ENCODE measurements around the gene DISP2.

DISP2 gene

DNA sequence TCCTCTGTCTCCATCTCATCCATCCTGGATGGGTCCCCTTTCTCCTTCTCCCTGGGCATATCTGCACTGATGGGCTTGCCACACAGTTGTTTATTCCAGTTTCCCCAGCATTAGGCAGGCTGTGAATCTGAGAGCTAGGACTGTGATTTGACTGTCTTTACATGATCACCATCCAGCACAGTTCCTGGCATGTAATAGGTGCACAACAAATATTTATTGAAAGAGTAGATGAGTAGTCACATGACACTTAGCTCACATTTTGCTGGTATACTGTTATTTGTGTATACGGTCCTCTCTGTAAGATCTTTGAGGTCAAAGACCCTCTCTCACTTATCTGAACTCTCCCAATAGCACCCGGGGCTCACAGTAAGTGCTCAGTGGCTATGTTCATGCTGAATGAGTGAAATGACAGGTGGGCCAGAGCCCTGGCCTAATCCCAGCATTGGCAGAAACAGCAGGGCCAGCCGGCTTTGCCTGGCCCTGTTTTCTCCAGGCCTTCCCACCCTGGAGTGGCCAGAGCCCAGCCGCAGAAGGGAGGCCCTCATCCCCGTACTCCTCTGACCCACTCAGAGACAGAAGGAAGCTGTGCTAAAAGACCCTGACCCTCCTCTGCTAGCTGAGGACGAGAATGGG, 66.6 kb downstream of the DISP2 start:
- no peak for DNase-seq (ENCODE audit: low read depth)

DNA sequence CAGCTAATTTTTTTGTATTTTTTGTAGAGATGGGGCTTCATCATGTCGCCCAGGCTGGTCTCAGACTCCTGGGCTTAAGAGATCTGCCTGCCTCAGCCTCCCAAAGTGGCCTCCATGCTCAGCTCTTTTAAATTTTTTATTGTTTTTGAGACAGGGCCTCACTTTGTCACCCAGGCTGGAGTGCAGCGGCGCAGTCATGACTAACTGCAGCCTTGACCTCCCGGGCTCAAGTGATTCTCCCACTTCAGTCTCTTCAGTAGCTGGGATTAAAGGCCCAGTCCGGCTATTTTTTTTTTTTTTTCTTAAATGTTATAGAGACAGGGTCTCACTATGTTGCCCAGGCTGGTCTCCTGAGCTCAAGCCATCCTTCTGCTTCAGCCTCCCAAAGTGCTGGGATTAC, 67.7 kb downstream of the DISP2 start:
- no peak for DNase-seq (ENCODE audit: low read depth)

DNA sequence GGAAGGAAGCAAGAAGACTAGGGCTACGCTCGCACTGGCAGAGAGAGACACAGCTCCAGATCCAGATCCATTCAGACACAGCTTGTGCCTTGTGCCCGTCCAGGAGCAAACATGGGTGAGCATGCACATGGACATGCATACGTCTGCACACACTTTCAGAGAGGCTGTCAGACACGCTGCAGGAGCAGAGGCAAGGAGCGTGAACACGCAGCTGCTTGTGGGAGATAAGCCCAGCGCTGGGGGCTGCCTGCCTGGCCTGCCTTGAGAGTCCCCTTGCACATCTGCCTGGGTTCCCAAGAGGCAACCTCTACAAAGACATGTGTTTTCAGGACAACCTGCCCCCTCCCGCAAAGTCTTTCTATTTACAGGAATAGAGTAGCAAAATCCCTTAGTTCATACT, 69.2 kb downstream of the DISP2 start:
- DNase-seq (ENCODE audit: low read depth): no peak

DNA sequence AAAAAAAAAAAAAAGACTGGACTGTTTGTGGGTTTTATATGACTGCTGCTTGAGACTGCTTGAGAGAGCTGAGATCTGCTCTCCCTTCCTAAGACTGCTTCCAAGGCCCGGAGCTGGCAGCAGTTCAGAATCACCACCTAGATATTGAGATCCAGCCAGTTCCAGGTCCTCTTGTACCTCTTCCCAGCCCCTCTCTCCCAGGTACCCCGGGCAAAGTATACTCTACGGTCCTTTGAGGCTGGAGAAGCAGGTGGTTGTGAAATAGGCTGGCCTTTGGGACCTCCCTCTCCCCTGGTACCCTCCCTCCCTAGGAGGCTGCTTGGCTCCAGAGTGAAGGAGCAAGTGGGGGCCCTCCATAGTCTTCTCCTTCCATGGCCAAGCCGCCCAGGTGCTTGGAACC, 70.2 kb downstream of the DISP2 start:
- DNase-seq (ENCODE audit: low read depth): no peak
